AG09309 (cell line): ENCODE data around the gene DYNLT1.

Experiments used
- DNase-seq: peaks from one replicate; pipeline ENCODE4 v3.0.0-alpha.2; 2010; ENCODE audit warnings: low read depth
- H3K4me3 ChIP-seq: 2 replicates; pipeline ENCODE4 v1.5.1; 2011; ENCODE audit warnings: mild to moderate bottlenecking, low read depth, low read length, moderate library complexity; ENCODE audit not compliant: control insufficient read depth
- CTCF ChIP-seq: IDR thresholded peaks from 2 replicates; pipeline ENCODE4 v1.5.1; 2011; ENCODE audit warnings: mild to moderate bottlenecking, low read depth, low read length, inconsistent platforms; ENCODE audit not compliant: insufficient read depth, control insufficient read depth; ENCODE audit errors: missing control alignments

The DYNLT1 gene

DNA sequence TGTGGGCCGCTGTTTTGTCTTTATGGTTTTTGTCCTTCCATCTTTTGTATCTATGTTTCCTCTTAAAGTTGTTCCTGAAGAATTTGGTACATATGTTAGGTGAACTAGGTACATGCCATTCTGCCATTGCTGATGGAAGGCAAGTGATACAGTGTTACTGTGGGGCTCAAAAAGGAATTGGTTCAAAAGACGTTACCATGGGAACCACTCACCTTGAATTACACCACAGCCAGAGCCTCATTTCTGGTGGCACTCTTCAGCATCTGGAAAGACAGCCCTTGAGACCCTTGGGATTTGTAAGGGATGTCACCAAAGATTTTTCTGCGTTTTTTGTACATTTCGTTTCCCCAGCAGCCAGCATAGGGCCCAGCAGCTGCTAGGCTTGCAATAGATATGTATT is 52.7 kb downstream of the DYNLT1 start:
- no peak overlapping the region for H3K4me3 ChIP-seq
- no peak for TF ChIP-seq CTCF
- DNase-seq = no peak

DNA sequence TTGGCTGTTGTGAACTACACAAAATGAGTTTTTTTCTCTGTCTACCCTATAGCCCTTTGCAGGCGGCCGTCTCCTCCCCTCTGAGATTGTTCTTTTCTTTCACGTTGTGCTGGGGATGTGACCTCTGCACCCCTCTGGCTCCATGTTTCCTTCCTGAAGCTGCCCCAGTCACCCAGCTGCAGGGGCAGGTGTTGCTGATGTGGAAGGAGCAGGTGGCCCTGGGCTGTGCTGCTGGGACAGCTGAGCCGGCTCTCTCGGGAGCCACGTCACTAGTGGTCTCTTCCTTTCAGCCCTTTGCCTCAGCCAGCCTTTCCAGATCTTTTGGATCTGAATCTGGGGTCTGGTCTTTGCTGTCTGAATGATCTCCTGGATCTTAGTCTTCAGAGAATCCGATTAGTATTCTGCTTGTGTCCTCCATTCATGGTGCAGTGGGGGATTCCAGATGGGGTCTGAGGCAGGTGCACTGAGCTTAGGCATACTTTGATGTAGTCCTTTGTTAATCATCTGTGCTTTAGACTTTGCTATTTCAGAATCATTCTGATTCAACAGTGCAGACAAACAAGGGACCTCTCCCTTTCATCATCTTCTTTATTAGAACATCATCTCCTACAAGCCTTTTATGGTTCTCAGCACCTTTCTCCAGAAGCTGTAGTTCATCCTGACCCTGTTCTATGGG is 53.3 kb downstream of the DYNLT1 start:
- no peak overlapping the region for H3K4me3 ChIP-seq
- DNase-seq = no peak
- TF ChIP-seq CTCF = no peak

DNA sequence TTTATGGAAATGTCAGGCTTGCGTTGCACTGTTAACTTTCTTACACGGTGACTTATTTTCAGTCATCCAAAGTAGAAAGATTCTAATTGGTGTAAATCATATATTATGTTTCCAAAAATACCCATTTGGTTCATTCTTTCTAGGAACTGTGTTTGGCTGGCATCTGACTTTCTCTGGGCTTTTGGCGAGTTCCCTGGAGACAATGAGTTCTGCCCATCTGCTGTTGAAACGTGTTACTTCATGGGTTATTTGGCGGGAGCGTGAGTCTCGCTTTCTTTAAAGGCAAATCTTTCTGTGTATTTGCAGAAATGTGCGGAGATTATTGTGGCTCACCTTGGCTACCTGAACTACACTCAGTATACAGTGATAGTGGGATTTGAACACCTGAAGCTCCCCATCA is 55.2 kb downstream of the DYNLT1 start:
- no peak overlapping the region for H3K4me3 ChIP-seq
- DNase-seq = no peak
- TF ChIP-seq CTCF = no peak

DNA sequence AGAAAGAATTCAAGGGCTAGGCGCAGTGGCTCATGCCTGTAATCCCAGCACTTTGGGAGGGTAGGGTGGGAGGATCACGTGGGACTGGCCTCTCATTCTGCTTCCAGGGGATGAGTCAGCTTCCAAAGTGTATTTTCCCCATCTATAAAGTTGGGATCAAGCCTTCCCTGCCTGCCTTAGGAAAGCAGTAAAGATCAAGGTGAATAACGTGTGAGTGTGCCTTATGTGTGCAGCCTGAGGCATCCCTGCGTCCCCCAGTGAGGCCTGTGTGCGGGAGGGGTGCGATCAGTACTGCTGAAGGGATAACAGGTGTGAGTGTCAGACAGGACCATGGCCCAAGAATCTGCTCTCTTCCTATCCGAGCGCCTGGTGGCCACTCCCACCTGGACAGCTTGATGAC is 57.9 kb downstream of the DYNLT1 start:
- no peak for DNase-seq
- no peak overlapping the region for H3K4me3 ChIP-seq
- no peak for TF ChIP-seq CTCF
